NCI-H1105 treated with DMSO at 0.1 percent for 48 hours (cell line): ENCODE measurements around the gene OR6B3.

ENCODE experiments used
- DNase-seq: peaks from one replicate; lab custom pipeline; 2025; lab: John Stamatoyannopoulos, UW

OR6B3 gene

GRCh38 chr2:240053173-240054155, at the start of gene OR6B3:
OR6B3 (minus strand) TSS chr2:240053521.
- DNase-seq, result no peak

- no peak for DNase-seq
These were observed 45.0 kb upstream of the OR6B3 start for GRCh38 chr2:240098349-240098748.

- DNase-seq, result peak; percentile 12
These were observed 42.5 kb upstream of the OR6B3 start for GRCh38 chr2:240095556-240096523.

- no peak for DNase-seq
These were observed 36.0 kb upstream of the OR6B3 start for GRCh38 chr2:240089306-240089705.

- no peak for DNase-seq
These were observed 33.2 kb upstream of the OR6B3 start for GRCh38 chr2:240086563-240086962.

- DNase-seq, result no peak
These were observed 25.3 kb upstream of the OR6B3 start for GRCh38 chr2:240078631-240079030.

- no peak for DNase-seq
These were observed 24.1 kb upstream of the OR6B3 start for GRCh38 chr2:240077442-240077841.

GRCh38 chr2:240074545-240074944, 21.2 kb upstream of the OR6B3 start:
- no peak for DNase-seq

- DNase-seq, result no peak
These were observed 17.6 kb upstream of the OR6B3 start for GRCh38 chr2:240070907-240071306.

GRCh38 chr2:240069829-240070228, 16.5 kb upstream of the OR6B3 start:
- DNase-seq, result no peak

GRCh38 chr2:240068193-240068592, 14.9 kb upstream of the OR6B3 start:
- no peak for DNase-seq

GRCh38 chr2:240066489-240066888, 13.2 kb upstream of the OR6B3 start:
- no peak for DNase-seq

- no peak for DNase-seq
These were observed 11.6 kb upstream of the OR6B3 start for GRCh38 chr2:240064898-240065297.

- peak; percentile 34 for DNase-seq
These were observed 7.8 kb upstream of the OR6B3 start for GRCh38 chr2:240060977-240061591.

- no peak for DNase-seq
These were observed 3.4 kb upstream of the OR6B3 start for GRCh38 chr2:240056678-240057077.

GRCh38 chr2:240055177-240055917, 2.0 kb upstream of the OR6B3 start:
- no peak for DNase-seq

- DNase-seq, result no peak
These were observed 797 bp downstream of the OR6B3 start for GRCh38 chr2:240052524-240052923.

GRCh38 chr2:240051697-240052096, 1.6 kb downstream of the OR6B3 start:
- no peak for DNase-seq

GRCh38 chr2:240050278-240050677, 3.0 kb downstream of the OR6B3 start:
- DNase-seq, result no peak

- DNase-seq, result no peak
These were observed 5.1 kb downstream of the OR6B3 start for GRCh38 chr2:240048237-240048636.

- no peak for DNase-seq
These were observed 8.2 kb downstream of the OR6B3 start for GRCh38 chr2:240045098-240045497.
